ENCODE data around the gene USP25. TPM values are rescaled to one million over a fixed set of nuclear protein-coding genes. Genes with fewer than 3 reads are reported as not detected.

The USP25 gene
- total RNA-seq, 4 donors from 2014 or later, result 99.4 to 130 (median 107) TPM

DNA sequence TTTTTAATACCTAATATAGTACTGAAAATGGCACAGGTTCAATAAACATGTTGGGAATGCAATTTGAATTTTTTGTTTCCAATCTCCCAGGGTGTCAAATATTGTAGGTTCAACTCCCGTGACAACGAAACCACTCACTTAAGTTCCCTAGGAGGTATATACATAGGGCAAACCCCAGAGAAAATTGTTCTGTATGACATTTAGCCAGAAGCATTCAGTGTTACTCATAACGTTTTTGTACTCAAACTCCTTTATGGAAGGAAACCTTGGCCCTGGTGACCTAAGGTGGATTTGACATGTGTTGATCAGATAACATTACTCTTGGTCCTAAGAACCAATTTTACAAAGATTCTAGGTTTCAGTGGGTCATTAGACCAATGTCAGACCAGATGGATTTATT is 110.6 kb downstream of the USP25 start:
- no peak overlapping the region for H3K27ac ChIP-seq
- H3K36me3 ChIP-seq, result peaks cover 0 to 17% of the 10 kb centered on the region in 2 donors
- H3K9me3 ChIP-seq, result no peaks in the 10 kb centered on the region
- ATAC-seq (no peak), DNase-seq (no peak)
- peaks cover 12 to 13% of the 10 kb centered on the region in 2 donors for H3K4me1 ChIP-seq
- in situ Hi-C loops (cut with MboI; ENCODE audit: low sequenced_read_pairs in 4 of 4), result loop anchor here in 1 of 4 donors (25.0 kb wide), 1 partner anchor 353 kb away; no protein-coding TSS in a partner anchor
- TF ChIP-seq, protein P1, sequence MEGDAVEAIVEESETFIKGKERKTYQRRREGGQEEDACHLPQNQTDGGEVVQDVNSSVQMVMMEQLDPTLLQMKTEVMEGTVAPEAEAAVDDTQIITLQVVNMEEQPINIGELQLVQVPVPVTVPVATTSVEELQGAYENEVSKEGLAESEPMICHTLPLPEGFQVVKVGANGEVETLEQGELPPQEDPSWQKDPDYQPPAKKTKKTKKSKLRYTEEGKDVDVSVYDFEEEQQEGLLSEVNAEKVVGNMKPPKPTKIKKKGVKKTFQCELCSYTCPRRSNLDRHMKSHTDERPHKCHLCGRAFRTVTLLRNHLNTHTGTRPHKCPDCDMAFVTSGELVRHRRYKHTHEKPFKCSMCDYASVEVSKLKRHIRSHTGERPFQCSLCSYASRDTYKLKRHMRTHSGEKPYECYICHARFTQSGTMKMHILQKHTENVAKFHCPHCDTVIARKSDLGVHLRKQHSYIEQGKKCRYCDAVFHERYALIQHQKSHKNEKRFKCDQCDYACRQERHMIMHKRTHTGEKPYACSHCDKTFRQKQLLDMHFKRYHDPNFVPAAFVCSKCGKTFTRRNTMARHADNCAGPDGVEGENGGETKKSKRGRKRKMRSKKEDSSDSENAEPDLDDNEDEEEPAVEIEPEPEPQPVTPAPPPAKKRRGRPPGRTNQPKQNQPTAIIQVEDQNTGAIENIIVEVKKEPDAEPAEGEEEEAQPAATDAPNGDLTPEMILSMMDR (IDR thresholded peaks at IDR 0.05 in 4 of 5, conservative IDR thresholded peaks at IDR 0.05 in 1 of 5), result no peak
- no peak for TF ChIP-seq POLR2A (IDR thresholded peaks at IDR 0.05)
- intact Hi-C loops (cut with DNase I; ENCODE audit: low total_unique reads), result no loop called here
- H3K27me3 ChIP-seq, result no peaks in the 10 kb centered on the region
- no peak overlapping the region for H3K4me3 ChIP-seq

DNA sequence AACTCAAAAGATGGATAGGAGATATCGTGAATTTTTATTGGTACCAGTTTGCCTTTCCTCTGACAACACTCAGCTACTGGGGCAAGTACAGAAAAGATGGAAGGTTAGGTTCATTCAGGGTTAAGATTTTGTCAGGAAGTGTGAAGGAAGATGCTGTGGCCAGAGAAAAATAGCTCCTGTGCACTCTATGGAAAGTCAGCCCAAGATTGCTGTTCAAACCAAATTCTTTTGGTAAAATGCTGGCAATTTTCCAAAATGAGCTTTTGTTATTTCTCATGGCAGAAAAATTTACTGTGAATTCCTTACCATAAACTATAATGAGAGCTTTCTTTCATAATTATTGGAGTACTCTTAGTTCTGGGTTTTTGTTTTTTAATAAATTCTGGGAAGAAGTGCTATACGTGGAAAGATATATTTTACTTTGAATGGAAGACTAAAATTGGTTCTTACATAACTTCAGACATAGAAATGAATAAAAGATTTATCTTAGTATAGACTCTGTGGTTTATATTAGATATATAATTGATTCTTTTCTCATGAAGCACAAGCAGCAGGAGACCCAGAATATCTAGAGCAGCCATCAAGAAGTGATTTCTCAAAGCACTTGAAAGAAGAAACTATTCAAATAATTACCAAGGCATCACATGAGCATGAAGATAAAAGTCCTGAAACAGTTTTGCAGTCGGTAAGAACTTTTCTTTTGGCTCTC is 112.2 kb downstream of the USP25 start:
- no peak for ATAC-seq
- intact Hi-C loops (cut with DNase I; ENCODE audit: low total_unique reads), result no loop called here

DNA sequence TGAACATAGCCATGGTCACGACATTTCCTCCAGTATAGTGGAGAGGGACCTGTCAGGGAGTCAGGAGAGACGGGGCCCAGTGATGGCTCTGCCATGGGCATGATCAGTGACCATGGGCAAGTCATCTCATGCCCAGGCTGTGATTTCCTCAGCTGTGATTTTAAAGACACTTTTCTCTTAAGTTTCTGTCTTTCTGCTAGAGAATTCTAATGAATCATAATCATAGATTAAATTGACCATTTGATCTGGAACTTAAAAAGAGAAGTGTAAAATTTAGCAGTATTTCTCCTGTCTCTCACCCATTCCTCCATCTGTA is 112.7 kb downstream of the USP25 start:
- no peak for TF ChIP-seq POLR2A (IDR thresholded peaks at IDR 0.05)
- TF ChIP-seq, protein P1 (IDR thresholded peaks at IDR 0.05 in 4 of 5, conservative IDR thresholded peaks at IDR 0.05 in 1 of 5), result no peak
- ATAC-seq, result no peak
- H3K9me3 ChIP-seq, result no peaks in the 10 kb centered on the region
- H3K27me3 ChIP-seq, result no peaks in the 10 kb centered on the region
- H3K36me3 ChIP-seq, result peaks cover 0 to 17% of the 10 kb centered on the region in 2 donors
- peaks cover 9% of the 10 kb centered on the region in 2 donors for H3K4me1 ChIP-seq
- no peak for DNase-seq
- intact Hi-C loops (cut with DNase I; ENCODE audit: low total_unique reads) (no loop called here), in situ Hi-C loops (cut with MboI; ENCODE audit: low sequenced_read_pairs in 4 of 4) (loop anchor here in 1 of 4 donors (25.0 kb wide), 1 partner anchor 355 kb away; no protein-coding TSS in a partner anchor)
- H3K27ac ChIP-seq, result no peak overlapping the region
- H3K4me3 ChIP-seq, result no peak overlapping the region

More for the DNA sequence above, 112.2 kb downstream of the USP25 start:
- no peak overlapping the region for H3K4me3 ChIP-seq
- DNase-seq, result no peak
- in situ Hi-C loops (cut with MboI; ENCODE audit: low sequenced_read_pairs in 4 of 4), result loop anchor here in 1 of 4 donors (25.0 kb wide), 1 partner anchor 355 kb away; no protein-coding TSS in a partner anchor
- peaks cover 0 to 17% of the 10 kb centered on the region in 2 donors for H3K36me3 ChIP-seq
- H3K9me3 ChIP-seq, result no peaks in the 10 kb centered on the region
- TF ChIP-seq POLR2A (IDR thresholded peaks at IDR 0.05), result no peak
- TF ChIP-seq, protein P1 (IDR thresholded peaks at IDR 0.05 in 4 of 5, conservative IDR thresholded peaks at IDR 0.05 in 1 of 5), result no peak
- no peak overlapping the region for H3K27ac ChIP-seq
- no peaks in the 10 kb centered on the region for H3K27me3 ChIP-seq
- H3K4me1 ChIP-seq, result peaks cover 12 to 13% of the 10 kb centered on the region in 2 donors

DNA sequence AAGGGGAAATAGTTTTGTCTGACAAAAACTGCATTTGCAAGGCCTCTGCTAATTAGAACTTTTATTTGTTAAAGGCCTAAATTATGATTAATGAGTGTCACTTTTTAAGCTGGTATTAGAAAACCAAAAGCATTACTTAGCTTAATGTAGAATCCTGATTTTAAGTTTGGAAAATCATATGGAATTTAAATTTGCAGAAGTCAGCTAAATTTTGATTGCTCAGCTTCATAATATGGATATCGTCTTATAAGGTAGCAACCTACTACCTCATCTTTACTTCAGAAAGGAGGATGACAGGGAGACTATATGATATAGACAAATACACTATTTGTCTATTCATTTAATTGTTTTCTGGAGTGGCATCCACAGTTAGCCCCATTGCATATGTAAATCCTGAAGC is 114.0 kb downstream of the USP25 start:
- TF ChIP-seq, protein P1 (IDR thresholded peaks at IDR 0.05 in 4 of 5, conservative IDR thresholded peaks at IDR 0.05 in 1 of 5), result no peak
- TF ChIP-seq POLR2A (IDR thresholded peaks at IDR 0.05), result no peak
- H3K27ac ChIP-seq, result no peak overlapping the region
- H3K4me1 ChIP-seq, result no peaks in the 10 kb centered on the region
- H3K4me3 ChIP-seq, result no peak overlapping the region
- H3K36me3 ChIP-seq, result peaks cover 0 to 15% of the 10 kb centered on the region in 2 donors
- DNase-seq, result no peak
- H3K27me3 ChIP-seq, result no peaks in the 10 kb centered on the region
- no peak for ATAC-seq
- no peaks in the 10 kb centered on the region for H3K9me3 ChIP-seq
- in situ Hi-C loops (cut with MboI; ENCODE audit: low sequenced_read_pairs in 4 of 4) (loop anchor here in 1 of 4 donors (25.0 kb wide), 1 partner anchor 356 kb away; no protein-coding TSS in a partner anchor), intact Hi-C loops (cut with DNase I; ENCODE audit: low total_unique reads) (no loop called here)
